Endothelial cell of umbilical vein (primary cell): ENCODE results near the gene USP34. TPM values are rescaled to one million over a fixed set of nuclear protein-coding genes. Genes with fewer than 3 reads are reported as not detected.

Experiments
- BruUV-seq: library from RNA; stranded (reverse); fragments of 400-500 nt; replicated peaks from 2 replicates; lab custom pipeline; 2021; lab: Mats Ljungman, UMichigan
- CTCF ChIA-PET: fragments of 300-600, 350-600 bp; sonication (Branson Sonifier 250); formaldehyde crosslinking; loops from one replicate; lab custom pipeline; 2021; ENCODE audit warnings: antibody characterized with exemption, inconsistent platforms; lab: Charles Lee
- POLR2A ChIA-PET: fragments of 300-600, 350-600 bp; sonication (Branson Sonifier 250); formaldehyde crosslinking; loops from one replicate; lab custom pipeline; 2021; ENCODE audit warnings: antibody characterized with exemption, inconsistent platforms; lab: Charles Lee
- DNase-seq: peaks from one replicate; pipeline ENCODE4 v3.0.0-alpha.2; 2011; ENCODE audit warnings: low read depth, low spot score
- FAIRE-seq: peaks from 2 replicates; lab custom pipeline; 2011; peaks lifted over from hg19 to GRCh38; lab: Jason Lieb, UNC
- H2AFZ ChIP-seq: 2 replicates; pipeline ENCODE4 v1.6.0; 2012; ENCODE audit warnings: low read depth, low read length, control low read depth, inconsistent platforms
- H3K27ac ChIP-seq: 2 replicates; pipeline ENCODE4 v1.5.1; 2011; ENCODE audit warnings: low read depth, mild to moderate bottlenecking, control low read depth, low read length, moderate library complexity; ENCODE audit not compliant: insufficient read depth
- H3K27me3 ChIP-seq, 2 experiments: 2 replicates each; pipeline versions ENCODE4 v1.6.0 to v1.6.1; 2011; ENCODE audit warnings: low read length in 2 of 2, mixed read lengths in 1 of 2; ENCODE audit not compliant: control insufficient read depth in 2 of 2, insufficient read depth in 2 of 2
- H3K36me3 ChIP-seq, 2 experiments: 2 replicates in 1 of 2; 3 replicates in 1 of 2; pipeline ENCODE4 v1.5.1; 2011; ENCODE audit warnings: low read length in 2 of 2, mild to moderate bottlenecking in 1 of 2, moderate library complexity in 1 of 2; ENCODE audit not compliant: control insufficient read depth in 2 of 2, insufficient read depth in 2 of 2; ENCODE audit errors: extremely low read depth in 1 of 2
- H3K4me1 ChIP-seq: 3 replicates; pipeline ENCODE4 v1.5.1; 2011; ENCODE audit warnings: mild to moderate bottlenecking, low read length; ENCODE audit not compliant: control insufficient read depth, insufficient read depth; ENCODE audit errors: extremely low read depth
- H3K4me2 ChIP-seq: 2 replicates; pipeline ENCODE4 v1.6.1; 2011; ENCODE audit warnings: low read length, control low read depth, mixed read lengths; ENCODE audit not compliant: insufficient read depth
- H3K4me3 ChIP-seq, 3 experiments: fragments of 200-600 bp in 1 of 3; sonication (generic), shearing (Covaris generic) in 1 of 3; replicated peaks in 1 of 3; 2 replicates each; pipeline ENCODE4 v1.5.1; 2011 to 2016; ENCODE audit warnings: control low read depth in 3 of 3, low read length in 3 of 3, mild to moderate bottlenecking in 2 of 3, inconsistent platforms in 1 of 3, low read depth in 1 of 3, moderate library complexity in 1 of 3; ENCODE audit not compliant: insufficient read depth in 1 of 3
- H3K79me2 ChIP-seq: 2 replicates; pipeline ENCODE4 v1.6.0; 2012; ENCODE audit warnings: low read length, inconsistent platforms; ENCODE audit not compliant: control insufficient read depth, insufficient read depth
- H3K9ac ChIP-seq: replicated peaks from 2 replicates; pipeline ENCODE3; 2011; ENCODE audit warnings: low read length, control low read depth; ENCODE audit not compliant: insufficient read depth; ENCODE audit errors: extremely low read depth
- H3K9me1 ChIP-seq: replicated peaks from 3 replicates; pipeline ENCODE4 v1.6.0; 2011; ENCODE audit warnings: mild to moderate bottlenecking, low read length; ENCODE audit not compliant: control insufficient read depth, insufficient read depth; ENCODE audit errors: extremely low read depth
- H3K9me3 ChIP-seq: replicated peaks from 2 replicates; pipeline ENCODE4 v1.5.1; 2012; ENCODE audit warnings: low read length, inconsistent platforms; ENCODE audit not compliant: control insufficient read depth, insufficient read depth
- H4K20me1 ChIP-seq: replicated peaks from 2 replicates; pipeline ENCODE3; 2011; ENCODE audit warnings: mild to moderate bottlenecking, low read length; ENCODE audit not compliant: control insufficient read depth, insufficient read depth; ENCODE audit errors: extremely low read depth
- EZH2 ChIP-seq: IDR thresholded peaks from 2 replicates; pipeline ENCODE4 v1.6.1; 2012; ENCODE audit warnings: borderline replicate concordance, low read depth, mild to moderate bottlenecking, moderate library complexity, low read length, inconsistent platforms; ENCODE audit not compliant: severe bottlenecking
- FOS ChIP-seq: IDR thresholded peaks from 2 replicates; pipeline ENCODE4 v1.6.1; 2011; ENCODE audit warnings: mild to moderate bottlenecking, low read length, moderate library complexity, borderline replicate concordance; ENCODE audit not compliant: insufficient read depth
- GATA2 ChIP-seq: IDR thresholded peaks from 2 replicates; pipeline ENCODE4 v1.7.0; 2011; ENCODE audit warnings: low read depth, mild to moderate bottlenecking, moderate library complexity, mixed read lengths, low read length; ENCODE audit not compliant: insufficient read length, insufficient read depth
- JUN ChIP-seq: IDR thresholded peaks from 2 replicates; pipeline ENCODE4 v1.6.1; 2011; ENCODE audit warnings: borderline replicate concordance, low read depth; ENCODE audit not compliant: insufficient read length, insufficient read depth
- MYC ChIP-seq: IDR thresholded peaks from one replicate; pipeline ENCODE4 v1.6.1; 2011; ENCODE audit warnings: mild to moderate bottlenecking, low read depth, low read length
- POLR2A ChIP-seq: IDR thresholded peaks from 2 replicates; pipeline ENCODE4 v1.6.1; 2012; ENCODE audit warnings: low read depth, mild to moderate bottlenecking, control low read depth, low read length
- POLR2AphosphoS5 ChIP-seq: IDR thresholded peaks from 2 replicates; pipeline ENCODE4 v1.6.1; 2012; ENCODE audit warnings: low read depth, mild to moderate bottlenecking, control low read depth, low read length, moderate library complexity; ENCODE audit not compliant: insufficient read depth
- dilution Hi-C: fragments of 300-500 bp; cut with MboI; formaldehyde crosslinking; loops from one replicate; pipeline ENCODE4 v1.15.0; 2019; ENCODE audit warnings: low sequenced_read_pairs; ENCODE audit not compliant: extremely low pct_ligation_motif_present
- intact Hi-C: fragments of 100-400 bp; cut with micrococcal nuclease; formaldehyde crosslinking; loops from one replicate; pipeline ENCODE4 v1.10.0; 2022
- polyA plus RNA-seq, 4 experiments: library from polyadenylated mRNA; depleted of rRNA in 3 of 4; stranded (reverse) in 3 of 4; unstranded in 1 of 4; fragments of >200 nt; gene quantifications; 2 replicates each; pipeline versions ENCODE4 v1.2.1 to v1.2.3, GENCODE V29; 2011 to 2012; ENCODE audit warnings: missing spikeins in 1 of 4
- total RNA-seq: library from RNA; stranded (reverse); gene quantifications from 2 replicates; pipeline ENCODE4 v1.2.3, GENCODE V29; 2021
- TF ChIP-seq, protein P1 (sequence below): IDR thresholded peaks from 2 replicates; pipeline ENCODE4 v1.6.1; 2011; ENCODE audit not compliant: insufficient read depth, insufficient read length
- TF ChIP-seq, protein P2 (sequence below), 2 donors: IDR thresholded peaks; 1 replicate in 1 of 2; 2 replicates in 1 of 2; pipeline ENCODE4 v1.5.1; 2011; ENCODE audit warnings: low read length in 2 of 2, mild to moderate bottlenecking in 2 of 2, moderate library complexity in 2 of 2, control low read depth in 1 of 2, inconsistent platforms in 1 of 2, low read depth in 1 of 2; ENCODE audit not compliant: insufficient read depth in 1 of 2; ENCODE audit errors: extremely low read depth in 1 of 2

USP34 gene
- total and polyA plus RNA-seq, 2 donors (not counting 3 experiments of a cell fraction or from before 2014, with no cell fraction given) = 46.3 to 96.9 TPM

GRCh38 chr2:61283443-61284160 is 187.3 kb downstream of the USP34 start:
- intact Hi-C loops = no loop called here
- Histone ChIP-seq H3K79me2 (no peaks in the 10 kb centered on the region), H2AFZ (no peak overlapping the region), H3K27me3 (no peaks in the 10 kb centered on the region), H3K4me2 (no peak overlapping the region), H3K9ac (no peak overlapping the region), H4K20me1 (no peaks in the 10 kb centered on the region), H3K9me3 (no peaks in the 10 kb centered on the region), H3K4me3 (no peak overlapping the region), H3K9me1 (no peaks in the 10 kb centered on the region), H3K27ac (no peak overlapping the region), H3K4me1 (no peaks in the 10 kb centered on the region), H3K36me3 (peaks cover 0 to 6% of the 10 kb centered on the region in 2 experiments)
- POLR2A ChIA-PET = no interaction called here
- FAIRE-seq (no peak), DNase-seq (no peak)
- no TSS peak for BruUV-seq
- dilution Hi-C loops = no loop called here
- TF ChIP-seq FOS (no peak), POLR2A (no peak), GATA2 (no peak), EZH2 (no peak), POLR2AphosphoS5 (no peak), JUN (no peak), MYC (no peak)
- TF ChIP-seq, protein P1, sequence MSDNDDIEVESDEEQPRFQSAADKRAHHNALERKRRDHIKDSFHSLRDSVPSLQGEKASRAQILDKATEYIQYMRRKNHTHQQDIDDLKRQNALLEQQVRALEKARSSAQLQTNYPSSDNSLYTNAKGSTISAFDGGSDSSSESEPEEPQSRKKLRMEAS = no peak
- TF ChIP-seq, protein P2, sequence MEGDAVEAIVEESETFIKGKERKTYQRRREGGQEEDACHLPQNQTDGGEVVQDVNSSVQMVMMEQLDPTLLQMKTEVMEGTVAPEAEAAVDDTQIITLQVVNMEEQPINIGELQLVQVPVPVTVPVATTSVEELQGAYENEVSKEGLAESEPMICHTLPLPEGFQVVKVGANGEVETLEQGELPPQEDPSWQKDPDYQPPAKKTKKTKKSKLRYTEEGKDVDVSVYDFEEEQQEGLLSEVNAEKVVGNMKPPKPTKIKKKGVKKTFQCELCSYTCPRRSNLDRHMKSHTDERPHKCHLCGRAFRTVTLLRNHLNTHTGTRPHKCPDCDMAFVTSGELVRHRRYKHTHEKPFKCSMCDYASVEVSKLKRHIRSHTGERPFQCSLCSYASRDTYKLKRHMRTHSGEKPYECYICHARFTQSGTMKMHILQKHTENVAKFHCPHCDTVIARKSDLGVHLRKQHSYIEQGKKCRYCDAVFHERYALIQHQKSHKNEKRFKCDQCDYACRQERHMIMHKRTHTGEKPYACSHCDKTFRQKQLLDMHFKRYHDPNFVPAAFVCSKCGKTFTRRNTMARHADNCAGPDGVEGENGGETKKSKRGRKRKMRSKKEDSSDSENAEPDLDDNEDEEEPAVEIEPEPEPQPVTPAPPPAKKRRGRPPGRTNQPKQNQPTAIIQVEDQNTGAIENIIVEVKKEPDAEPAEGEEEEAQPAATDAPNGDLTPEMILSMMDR (IDR thresholded peaks at IDR 0.05; ENCODE audit: extremely low read depth in 1 of 2, insufficient read depth in 1 of 2, low read depth in 1 of 2, low read length in 2 of 2) = no peak
- CTCF ChIA-PET = no interaction called here
